Chondrocyte (in vitro differentiated cells): ENCODE data around the gene ZNF680. TPM values are rescaled to one million over a fixed set of nuclear protein-coding genes. Genes with fewer than 3 reads are reported as not detected.

Experiments used
- DNase-seq: peaks from one replicate; pipeline ENCODE4 v3.0.0; 2021; ENCODE audit warnings: mixed read lengths, low spot score
- H3K27ac Mint-ChIP-seq: one replicate; pipeline ENCODE4 v1.8.0; 2021; ENCODE audit warnings: mild to moderate bottlenecking, moderate library complexity, mixed read lengths; ENCODE audit not compliant: unreplicated experiment
- H3K27me3 Mint-ChIP-seq: 2 replicates; pipeline ENCODE4 v1.8.0; 2021; ENCODE audit warnings: low read depth, mixed read lengths
- H3K36me3 Mint-ChIP-seq: 2 replicates; pipeline ENCODE4 v1.8.0; 2021; ENCODE audit warnings: low read depth, mixed read lengths
- H3K4me1 Mint-ChIP-seq: 2 replicates; pipeline ENCODE4 v1.8.0; 2021; ENCODE audit warnings: low read depth, mild to moderate bottlenecking, mixed read lengths
- H3K4me3 Mint-ChIP-seq: one replicate; pipeline ENCODE4 v1.8.0; 2021; ENCODE audit warnings: mild to moderate bottlenecking, moderate library complexity, mixed read lengths; ENCODE audit not compliant: unreplicated experiment
- H3K9me3 Mint-ChIP-seq: 2 replicates; pipeline ENCODE4 v1.8.0; 2021; ENCODE audit warnings: low read depth, mixed read lengths
- CTCF ChIP-seq: fragments of 200-600 bp; sonication (generic); IDR thresholded peaks from 2 replicates; pipeline ENCODE4 v1.5.0; 2021; ENCODE audit warnings: antibody characterized with exemption, mild to moderate bottlenecking, moderate library complexity
- total RNA-seq: library from RNA; stranded (reverse); gene quantifications from 3 replicates; pipeline ENCODE4 v1.2.1, GENCODE V29; 2021

Gene ZNF680
- total RNA-seq, 1 donor from 2014 or later: 3.9 TPM

- peaks cover 44% of the 10 kb centered on the region for H3K36me3 Mint-ChIP-seq
- H3K4me3 Mint-ChIP-seq: no peak overlapping the region
- H3K27me3 Mint-ChIP-seq: no peaks in the 10 kb centered on the region
- no peak for DNase-seq
- no peak overlapping the region for H3K27ac Mint-ChIP-seq
- no peaks in the 10 kb centered on the region for H3K4me1 Mint-ChIP-seq
- TF ChIP-seq CTCF: no peak
- peaks cover 50% of the 10 kb centered on the region for H3K9me3 Mint-ChIP-seq
Measured at GRCh38 chr7:64533756-64534155, 29.1 kb downstream of the ZNF680 start.

GRCh38 chr7:64528770-64529169 lies 34.1 kb downstream of the ZNF680 start:
- Mint-ChIP-seq H3K4me3 (no peak overlapping the region), H3K9me3 (peaks cover 54% of the 10 kb centered on the region), H3K27me3 (no peaks in the 10 kb centered on the region), H3K36me3 (peaks cover 51% of the 10 kb centered on the region), H3K4me1 (no peaks in the 10 kb centered on the region), H3K27ac (no peak overlapping the region)
- TF ChIP-seq CTCF: no peak
- no peak for DNase-seq

GRCh38 chr7:64521409-64521984 lies 41.4 kb downstream of the ZNF680 start:
- no peak for DNase-seq
- Mint-ChIP-seq H3K9me3 (peaks cover 67% of the 10 kb centered on the region), H3K27me3 (no peaks in the 10 kb centered on the region), H3K27ac (no peak overlapping the region), H3K4me1 (no peaks in the 10 kb centered on the region), H3K4me3 (no peak overlapping the region), H3K36me3 (peaks cover 55% of the 10 kb centered on the region)
- no peak for TF ChIP-seq CTCF

GRCh38 chr7:64516451-64516850 lies 46.4 kb downstream of the ZNF680 start:
- peaks cover 12% of the 10 kb centered on the region for H3K4me1 Mint-ChIP-seq
- H3K9me3 Mint-ChIP-seq: peaks cover 59% of the 10 kb centered on the region
- TF ChIP-seq CTCF: no peak
- H3K36me3 Mint-ChIP-seq: peaks cover 42% of the 10 kb centered on the region
- no peak for DNase-seq
- no peak overlapping the region for H3K27ac Mint-ChIP-seq
- H3K4me3 Mint-ChIP-seq: no peak overlapping the region
- no peaks in the 10 kb centered on the region for H3K27me3 Mint-ChIP-seq

- H3K27me3 Mint-ChIP-seq: no peaks in the 10 kb centered on the region
- H3K4me3 Mint-ChIP-seq: no peak overlapping the region
- DNase-seq: no peak
- no peak for TF ChIP-seq CTCF
- H3K27ac Mint-ChIP-seq: no peak overlapping the region
- H3K36me3 Mint-ChIP-seq: peaks cover 37% of the 10 kb centered on the region
- peaks cover 12% of the 10 kb centered on the region for H3K4me1 Mint-ChIP-seq
- peaks cover 54% of the 10 kb centered on the region for H3K9me3 Mint-ChIP-seq
Measured at GRCh38 chr7:64515781-64516180, 47.1 kb downstream of the ZNF680 start.
